Neural cell (in vitro differentiated cells): ENCODE results near the gene IDE. TPM values are rescaled to one million over a fixed set of nuclear protein-coding genes. Genes with fewer than 3 reads are reported as not detected.
"Not testable (repeated sequence)": the region's sequence is repeated elsewhere in the genome, so short reads cannot be mapped to it uniquely, and the experiment has no call there.

Experiments
- H2AFZ ChIP-seq: fragments of 200-600, 300-800 bp; sonication (generic), shearing (Covaris generic); 2 replicates; pipeline ENCODE4 v1.6.0; 2014; ENCODE audit warnings: low read depth, mild to moderate bottlenecking, antibody characterized with exemption, low read length, moderate library complexity
- H3F3A ChIP-seq: fragments of 200-600 bp; shearing (Covaris generic); 2 replicates; pipeline ENCODE4 v1.6.1; 2016; ENCODE audit warnings: mild to moderate bottlenecking, moderate library complexity, mixed read lengths, antibody characterized with exemption, low read length; ENCODE audit not compliant: insufficient read depth, poor library complexity, severe bottlenecking
- H3K27ac ChIP-seq: fragments of 200-600, 300-800 bp; sonication (generic), shearing (Covaris generic); 2 replicates; pipeline ENCODE4 v1.5.1; 2014; ENCODE audit warnings: mild to moderate bottlenecking, low read length, moderate library complexity
- H3K27me3 ChIP-seq: fragments of 300-800, 200-600 bp; sonication (generic), shearing (Covaris generic); 2 replicates; pipeline ENCODE4 v1.6.0; 2014; ENCODE audit warnings: mild to moderate bottlenecking, low read depth, low read length, moderate library complexity; ENCODE audit not compliant: insufficient read depth
- H3K36me3 ChIP-seq: fragments of 300-800, 200-600 bp; sonication (generic), shearing (Covaris generic); 2 replicates; pipeline ENCODE4 v1.5.1; 2014; ENCODE audit warnings: mild to moderate bottlenecking, antibody characterized with exemption, low read length, moderate library complexity; ENCODE audit not compliant: insufficient read depth
- H3K4me2 ChIP-seq: fragments of 300-800, 200-600 bp; sonication (generic), shearing (Covaris generic); 2 replicates; pipeline ENCODE4 v1.6.0; 2014; ENCODE audit warnings: mild to moderate bottlenecking, low read length
- H3K4me3 ChIP-seq: fragments of 300-800, 200-600 bp; sonication (generic), shearing (Covaris generic); 2 replicates; pipeline ENCODE4 v1.5.1; 2014; ENCODE audit warnings: mild to moderate bottlenecking, low read length, moderate library complexity
- H3K79me2 ChIP-seq: fragments of 200-600 bp; shearing (Covaris generic); replicated peaks from 2 replicates; pipeline ENCODE4 v1.6.0; 2014; ENCODE audit warnings: mild to moderate bottlenecking, low read length, moderate library complexity; ENCODE audit not compliant: insufficient read depth
- H3K9ac ChIP-seq: fragments of 300-800, 200-600 bp; sonication (generic), shearing (Covaris generic); 2 replicates; pipeline ENCODE4 v1.6.1; 2016; ENCODE audit warnings: mild to moderate bottlenecking, low read length, mixed read lengths
- H3K9me2 ChIP-seq: fragments of 200-600 bp; shearing (Covaris generic); 2 replicates; pipeline ENCODE4 v1.6.1; 2016; ENCODE audit warnings: mild to moderate bottlenecking, low read length, mixed read lengths; ENCODE audit not compliant: insufficient read depth
- H3K9me3 ChIP-seq: fragments of 200-600, 300-800 bp; sonication (generic), shearing (Covaris generic); 2 replicates; pipeline ENCODE4 v1.6.1; 2016; ENCODE audit warnings: mild to moderate bottlenecking, mixed run types, low read length, moderate library complexity, mixed read lengths
- H4K20me1 ChIP-seq: fragments of 200-600 bp; shearing (Covaris generic); 2 replicates; pipeline ENCODE4 v1.6.1; 2016; ENCODE audit warnings: mild to moderate bottlenecking, mixed run types; ENCODE audit not compliant: insufficient read depth
- CTCF ChIP-seq: fragments of 450-650 bp; IDR thresholded peaks from 2 replicates; pipeline ENCODE4 v1.5.1; 2014; ENCODE audit warnings: antibody characterized with exemption, mild to moderate bottlenecking, moderate library complexity; ENCODE audit not compliant: poor library complexity, severe bottlenecking
- EZH2 ChIP-seq: fragments of 200-600, 300-800 bp; shearing (Covaris generic), sonication (generic); IDR thresholded peaks from 2 replicates; pipeline ENCODE4 v1.6.1; 2014; ENCODE audit warnings: antibody characterized with exemption, low read length, borderline replicate concordance, mild to moderate bottlenecking; ENCODE audit not compliant: insufficient read depth, poor library complexity, severe bottlenecking
- POLR2AphosphoS5 ChIP-seq: IDR thresholded peaks from 2 replicates; pipeline ENCODE4 v1.6.1; 2012
- RAD21 ChIP-seq: fragments of 450-650 bp; conservative IDR thresholded peaks from 2 replicates; pipeline ENCODE4 v1.6.1; 2014; ENCODE audit warnings: antibody characterized with exemption, mild to moderate bottlenecking, moderate library complexity
- REST ChIP-seq: IDR thresholded peaks from 2 replicates; pipeline ENCODE4 v1.6.1; 2012; ENCODE audit warnings: borderline replicate concordance
- polyA plus RNA-seq: library from polyadenylated mRNA; depleted of rRNA; stranded (reverse); fragments of >200 nt; gene quantifications from 2 replicates; pipeline ENCODE4 v1.2.3, GENCODE V29; 2014

IDE gene
- polyA plus RNA-seq, 1 donor from 2014 or later = 10.4 TPM

GRCh38 chr10:92572362-92573090 is 1.4 kb downstream of the IDE start:
- H3F3A ChIP-seq = peaks cover 3% of the 10 kb centered on the region
- H4K20me1 ChIP-seq = no peaks in the 10 kb centered on the region
- no peak overlapping the region for H2AFZ ChIP-seq
- H3K79me2 ChIP-seq = peaks cover 6% of the 10 kb centered on the region
- no peaks in the 10 kb centered on the region for H3K9me3 ChIP-seq
- H3K9ac ChIP-seq = peak overlapping the region; percentile 91
- H3K4me3 ChIP-seq = peak overlapping the region; percentile 98
- H3K4me2 ChIP-seq = peak overlapping the region; percentile 66
- H3K27me3 ChIP-seq = no peaks in the 10 kb centered on the region
- H3K36me3 ChIP-seq = no peaks in the 10 kb centered on the region
- no peaks in the 10 kb centered on the region for H3K9me2 ChIP-seq
- no peak for TF ChIP-seq REST
- no peak for TF ChIP-seq POLR2AphosphoS5
- no peak for TF ChIP-seq EZH2
- no peak overlapping the region for H3K27ac ChIP-seq

GRCh38 chr10:92571649-92572048 is 2.2 kb downstream of the IDE start:
- TF ChIP-seq CTCF (no peak), RAD21 (no peak), EZH2 (no peak), POLR2AphosphoS5 (no peak)
- peaks cover 3% of the 10 kb centered on the region for H3F3A ChIP-seq
- H3K9me2 ChIP-seq = no peaks in the 10 kb centered on the region
- H3K27me3 ChIP-seq = no peaks in the 10 kb centered on the region
- peak overlapping the region; percentile 98 for H3K4me3 ChIP-seq
- H3K9ac ChIP-seq = no peak overlapping the region
- no peak overlapping the region for H3K27ac ChIP-seq
- H3K36me3 ChIP-seq = no peaks in the 10 kb centered on the region
- H2AFZ ChIP-seq = no peak overlapping the region
- H3K9me3 ChIP-seq = no peaks in the 10 kb centered on the region
- H3K79me2 ChIP-seq = peaks cover 6% of the 10 kb centered on the region
- H3K4me2 ChIP-seq = peak overlapping the region; percentile 66
- H4K20me1 ChIP-seq = no peaks in the 10 kb centered on the region

GRCh38 chr10:92569663-92570062 is 4.2 kb downstream of the IDE start:
- H3K79me2 ChIP-seq, H3K27ac ChIP-seq, H3K27me3 ChIP-seq, H4K20me1 ChIP-seq, H3F3A ChIP-seq, H2AFZ ChIP-seq, H3K36me3 ChIP-seq, H3K4me2 ChIP-seq, H3K9ac ChIP-seq, H3K9me3 ChIP-seq, H3K4me3 ChIP-seq, H3K9me2 ChIP-seq: not testable (repeated sequence)
